Head of caudate nucleus (tissue), 42 donors: ENCODE data around the gene TMEM255A.

Source experiments
- DNase-seq, 42 donors: peaks; one replicate each; pipeline versions ENCODE4 v3.0.0 to v3.0.0-alpha.2; 2020 to 2021; ENCODE audit warnings: mixed read lengths in 7 of 42
- intact Hi-C: fragments of 100-400 bp; cut with DNase I; formaldehyde crosslinking; loops from one replicate; pipeline ENCODE4 v1.15.0; 2022

The TMEM255A gene

GRCh38 chrX:120281021-120281624 lies 30.1 kb downstream of the TMEM255A start:
- intact Hi-C loops, result no loop called here
- no peak for DNase-seq

- intact Hi-C loops, result no loop called here
- DNase-seq, result no peak
Observed at GRCh38 chrX:120274958-120275357, 36.3 kb downstream of the TMEM255A start.

GRCh38 chrX:120274145-120274544 lies 37.1 kb downstream of the TMEM255A start:
- intact Hi-C loops, result no loop called here
- DNase-seq, result no peak

GRCh38 chrX:120271218-120271617 lies 40.0 kb downstream of the TMEM255A start:
- intact Hi-C loops, result no loop called here
- peak in 1 of 42 donors; percentile 37 for DNase-seq

DNA sequence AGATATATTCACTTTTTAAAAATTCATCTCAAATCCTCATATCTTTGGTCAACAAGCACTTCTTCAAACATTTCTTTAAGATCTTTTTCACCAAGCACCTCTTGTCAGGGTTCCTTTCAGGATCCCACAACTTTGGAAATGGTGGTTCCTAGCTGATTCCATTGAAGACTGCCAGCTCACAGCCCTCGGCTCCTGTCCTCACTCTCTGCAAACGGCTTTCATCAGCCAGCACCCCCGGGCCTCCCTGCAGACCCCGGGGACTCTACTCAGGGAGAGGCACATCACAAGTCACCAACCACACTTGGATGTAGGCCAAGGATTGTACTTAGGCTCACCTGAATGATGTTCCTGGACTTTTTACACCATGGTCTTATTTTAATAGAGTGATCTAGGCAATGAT lies 40.7 kb downstream of the TMEM255A start:
- no peak for DNase-seq
- intact Hi-C loops, result no loop called here

DNA sequence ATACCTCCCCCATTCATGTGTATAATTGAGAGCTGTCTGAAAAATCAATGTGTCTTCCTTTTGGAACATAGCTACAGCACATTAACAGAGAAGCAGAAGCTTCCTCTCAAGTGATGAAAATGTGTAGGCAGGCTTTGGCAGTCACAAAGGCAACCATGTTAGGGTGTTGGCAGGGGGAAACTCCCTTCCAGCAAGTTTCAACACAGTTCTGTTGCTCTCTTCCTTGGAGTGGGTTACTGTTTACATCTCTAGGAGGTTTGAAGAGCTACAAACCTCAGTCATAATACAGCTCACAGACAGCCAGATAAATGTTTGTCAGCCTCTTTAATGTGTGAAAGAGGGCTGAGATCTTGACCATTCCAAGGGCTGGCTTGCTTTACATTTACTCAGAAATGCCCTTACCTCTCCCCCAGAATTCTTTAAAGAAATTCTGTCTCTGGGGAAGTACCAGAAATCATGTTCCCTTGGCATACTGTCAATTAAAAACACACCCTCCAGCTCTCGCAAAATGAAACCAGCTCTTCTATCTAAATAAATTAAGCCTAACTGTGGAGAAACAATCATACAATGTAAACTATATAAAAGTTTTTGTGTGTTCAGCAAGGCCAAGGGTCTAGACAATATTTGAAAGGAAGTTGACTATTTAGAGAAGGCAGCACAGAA lies 41.8 kb downstream of the TMEM255A start:
- peak in 1 of 42 donors; percentile 13 for DNase-seq

DNA sequence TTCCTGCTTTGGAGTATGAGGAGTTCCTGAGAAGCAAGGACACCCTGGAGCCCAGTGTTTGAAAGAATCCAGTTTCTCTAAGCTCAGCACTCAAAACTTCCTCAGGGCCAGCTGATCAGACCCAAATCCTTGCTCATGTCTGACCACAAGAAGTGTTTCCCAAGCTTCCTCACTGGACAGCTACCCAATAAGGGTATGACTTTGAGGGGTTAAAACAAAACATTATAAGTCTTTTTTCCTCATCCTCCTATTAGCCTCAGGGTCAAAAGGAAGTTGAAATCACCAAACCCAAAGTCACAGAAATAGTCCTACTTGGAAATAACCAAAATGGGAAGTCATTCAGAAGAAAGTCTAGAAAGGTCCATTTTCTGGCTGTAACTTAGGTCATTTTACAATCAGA lies 46.9 kb downstream of the TMEM255A start:
- no peak for DNase-seq
- intact Hi-C loops, result no loop called here

More for the DNA sequence above, 41.8 kb downstream of the TMEM255A start:
- intact Hi-C loops, result no loop called here

DNA sequence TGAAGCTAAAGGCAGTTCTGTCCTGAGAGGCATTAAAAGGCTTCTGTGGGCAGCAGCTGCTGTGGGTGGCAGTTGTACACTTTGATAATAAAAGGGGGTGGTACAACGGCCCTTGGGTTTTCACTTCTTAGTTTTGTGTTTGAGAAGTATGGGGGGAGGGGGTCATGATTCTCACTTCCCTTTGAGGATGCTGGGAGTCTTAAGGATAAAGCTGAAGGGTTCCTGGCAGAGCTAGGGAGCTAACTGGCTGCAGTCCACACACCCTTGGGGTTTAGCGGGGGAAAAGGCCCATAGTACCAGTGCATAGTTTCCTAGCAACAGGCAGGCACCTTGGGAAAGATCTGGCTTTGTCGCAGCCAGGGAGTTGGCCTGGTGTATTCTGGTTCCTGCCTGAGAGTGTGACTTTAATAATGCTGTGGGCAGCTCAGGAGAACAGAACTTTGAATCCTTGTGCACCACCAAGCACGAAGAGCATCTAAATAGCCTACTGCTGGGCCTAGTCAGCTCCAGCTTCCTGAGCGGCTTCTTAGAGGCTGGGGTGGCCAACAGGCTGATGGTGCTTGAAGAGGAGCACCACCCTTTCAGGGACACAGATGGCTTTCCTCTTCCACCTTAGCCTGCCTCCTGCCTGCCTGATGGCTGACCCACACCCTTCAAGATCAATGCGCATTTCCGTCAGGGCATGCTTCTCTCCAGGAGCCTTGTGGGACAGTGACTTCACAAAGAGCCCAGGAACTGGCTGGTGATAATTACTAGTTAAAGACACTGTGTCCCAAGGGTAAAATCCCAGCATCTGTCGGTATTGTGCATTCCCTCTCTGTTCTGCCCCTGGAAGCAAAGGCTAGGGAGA lies 48.2 kb downstream of the TMEM255A start:
- DNase-seq, result peak in 14 of 42 donors; percentile 3 to 45 (median 19)
- intact Hi-C loops, result no loop called here

- intact Hi-C loops, result no loop called here
- no peak for DNase-seq
Observed at GRCh38 chrX:120260369-120260768, 50.9 kb downstream of the TMEM255A start.

DNA sequence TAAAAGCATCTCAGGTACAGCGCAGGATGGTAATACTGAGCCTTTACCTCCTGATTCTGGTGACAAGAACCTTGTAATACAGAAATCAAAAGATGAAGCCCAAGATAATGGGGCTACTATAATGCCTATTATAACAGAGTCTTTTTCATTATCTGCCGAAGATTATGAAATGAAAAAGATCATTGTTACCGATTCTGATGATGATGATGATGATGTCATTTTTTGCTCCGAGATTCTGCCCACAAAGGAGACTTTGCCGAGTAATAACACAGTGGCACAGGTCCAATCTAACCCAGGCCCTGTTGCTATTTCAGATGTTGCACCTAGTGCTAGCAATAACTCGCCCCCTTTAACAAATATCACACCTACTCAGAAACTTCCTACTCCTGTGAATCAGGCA lies 57.5 kb downstream of the TMEM255A start:
- no peak for DNase-seq
- intact Hi-C loops, result loop anchor here (5.0 kb wide), 3 partner anchors 54 to 214 kb away; partner anchors contain the start of gene LAMP2

DNA sequence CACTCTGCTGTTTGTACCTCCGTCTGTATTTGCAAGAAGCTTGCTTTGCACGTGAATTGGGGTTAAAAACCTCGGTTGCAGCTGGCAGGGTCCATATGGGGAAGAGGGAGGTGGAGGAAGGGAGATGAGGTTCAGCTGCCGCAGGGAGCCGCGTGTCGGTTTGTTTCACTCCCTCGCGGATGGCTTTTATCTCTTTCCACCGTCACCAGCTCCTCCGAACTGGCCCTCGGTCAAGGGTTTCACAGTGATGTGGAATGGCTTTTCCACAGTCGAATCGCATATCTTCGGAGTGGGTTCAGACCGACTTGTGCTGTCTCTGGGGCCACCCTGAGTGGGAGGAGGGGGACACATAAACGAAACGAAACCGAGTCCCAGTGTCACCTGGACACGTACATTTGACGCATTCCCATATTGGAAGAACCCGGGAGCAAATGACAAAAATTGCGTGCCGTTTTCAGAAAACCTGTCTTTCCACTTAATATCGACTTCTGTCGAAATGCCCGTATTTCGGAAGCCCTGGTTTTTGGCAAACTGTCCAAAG lies 59.7 kb downstream of the TMEM255A start:
- intact Hi-C loops, result loop anchor here (5.0 kb wide), 3 partner anchors 56 to 216 kb away; partner anchors contain the start of gene LAMP2
- peak in 33 of 42 donors; percentile 5 to 61 (median 24) for DNase-seq

- intact Hi-C loops, result loop anchor here (5.0 kb wide), 3 partner anchors 57 to 217 kb away; partner anchors contain the start of gene LAMP2
- peak; percentile 62 to 94 (median 87) for DNase-seq
Observed at GRCh38 chrX:120250522-120251271, 60.6 kb downstream of the TMEM255A start, which contains the start of gene ZBTB33. Gene ZBTB33, plus strand, starts transcription at chrX:120250812. Its CDS starts 2,604 bp downstream, at chrX:120253416.

DNA sequence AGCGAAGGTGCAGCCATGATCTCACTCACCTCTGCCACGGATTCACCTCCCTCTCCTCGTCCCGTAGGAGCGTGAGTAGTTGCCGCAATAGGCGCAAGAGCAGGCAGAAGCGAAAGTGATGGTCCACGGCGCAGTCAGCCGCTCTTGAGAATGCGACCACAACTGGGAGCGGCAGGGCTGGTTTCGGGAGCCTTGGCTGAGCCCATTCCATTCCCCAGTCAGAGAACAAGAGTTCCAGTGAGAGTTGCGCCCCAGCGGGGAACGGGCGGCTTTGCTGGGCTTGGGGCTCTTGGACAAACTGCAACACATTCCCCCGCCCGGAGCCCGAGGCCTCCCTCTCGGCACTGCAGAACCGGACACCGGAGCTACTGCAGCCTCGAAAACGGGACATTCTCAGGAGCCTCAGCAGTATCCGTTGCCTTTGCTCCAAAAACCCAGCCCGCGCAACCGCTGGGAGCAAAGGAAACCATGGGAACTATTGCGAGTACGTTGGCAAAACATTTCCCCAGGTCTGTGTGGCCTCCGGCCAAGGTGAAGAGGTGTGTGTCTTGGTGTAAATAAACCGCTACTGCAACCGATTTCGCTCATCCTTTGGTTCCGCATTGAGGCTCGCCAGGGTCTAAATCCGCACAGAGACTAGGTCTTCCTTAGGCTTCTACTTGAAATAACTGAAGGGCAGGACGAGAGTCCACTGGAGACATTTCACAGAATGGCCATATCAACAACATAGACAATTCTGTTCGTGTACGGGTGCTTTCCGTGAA lies 66.3 kb downstream of the TMEM255A start:
- intact Hi-C loops, result no loop called here

GRCh38 chrX:120244395-120244734 lies 66.9 kb downstream of the TMEM255A start:
- DNase-seq, result no peak
- intact Hi-C loops, result no loop called here

More for the DNA sequence above, 66.3 kb downstream of the TMEM255A start:
- peak; percentile 22 to 76 (median 46) for DNase-seq

- intact Hi-C loops, result no loop called here
- DNase-seq, result no peak
Observed at GRCh38 chrX:120242813-120243212, 68.4 kb downstream of the TMEM255A start.

DNA sequence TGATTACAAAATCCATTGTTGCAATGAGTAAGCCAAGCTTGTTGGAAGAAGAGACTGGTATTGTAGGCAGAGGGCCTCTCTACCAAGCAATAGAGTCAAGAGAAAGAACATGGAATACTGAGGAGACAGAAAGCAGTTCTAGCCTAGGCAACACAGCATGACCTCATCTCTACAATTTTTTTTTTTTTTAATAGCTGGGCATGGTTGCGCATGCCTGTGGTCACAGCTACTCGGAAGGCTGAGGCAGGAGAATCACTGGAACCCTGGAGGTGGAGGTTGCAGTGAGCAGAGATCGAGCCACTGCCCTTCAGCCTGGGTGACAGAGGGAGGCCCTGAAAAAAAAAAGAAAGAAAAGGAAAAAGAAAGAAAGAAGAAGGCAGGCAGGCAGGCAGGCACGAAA lies 72.3 kb downstream of the TMEM255A start:
- DNase-seq, result no peak
- intact Hi-C loops, result no loop called here

DNA sequence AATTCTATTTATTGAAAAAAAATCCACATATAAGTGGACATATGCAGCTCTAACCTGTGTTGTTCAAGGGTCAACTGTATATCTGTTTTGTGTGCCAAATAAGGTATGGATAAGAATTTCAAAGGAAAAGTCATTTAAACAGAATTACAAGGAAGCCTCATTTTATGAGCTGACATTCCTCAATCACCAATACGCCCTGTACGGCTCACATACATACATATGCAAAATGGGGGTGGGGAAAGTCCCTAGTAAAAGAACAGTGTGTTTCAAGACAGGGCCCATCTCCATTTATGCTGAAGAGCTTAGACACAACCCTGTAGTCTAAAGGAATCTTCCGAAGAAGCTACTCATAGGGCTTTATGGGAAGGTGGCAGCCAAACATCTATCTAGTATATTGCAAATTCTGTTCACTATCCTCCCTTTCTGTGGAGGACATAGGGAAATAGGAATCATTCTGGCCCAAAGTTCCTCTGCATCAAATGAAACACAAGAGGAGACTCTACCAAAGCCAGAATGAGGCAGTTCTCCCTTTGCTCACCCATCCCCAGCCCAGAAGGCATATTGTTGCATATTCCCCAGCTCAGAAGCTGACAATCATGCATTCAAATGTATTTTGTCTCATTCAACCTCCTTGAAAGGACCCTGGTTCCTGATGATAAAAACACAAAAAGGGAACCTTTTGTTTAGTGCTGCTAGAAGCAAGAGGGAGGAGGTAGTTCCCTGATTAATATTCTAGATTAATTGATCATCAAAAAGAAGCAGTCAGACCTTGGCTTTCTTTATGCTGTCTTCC lies 74.4 kb downstream of the TMEM255A start:
- no peak for DNase-seq
- intact Hi-C loops, result no loop called here
